HG02588 (cell line): Measurements from ENCODE around the gene SIGLEC15.
"Not testable (repeated sequence)": the region's sequence is repeated elsewhere in the genome, so short reads cannot be mapped to it uniquely, and the experiment has no call there.

Source experiments
- ATAC-seq: cut with Tn5 transposase; IDR thresholded peaks from one replicate; pipeline ENCODE4 v1.9.1; 2021; ENCODE audit warnings: mild to moderate bottlenecking, moderate library complexity; ENCODE audit not compliant: unreplicated experiment

SIGLEC15 gene

DNA sequence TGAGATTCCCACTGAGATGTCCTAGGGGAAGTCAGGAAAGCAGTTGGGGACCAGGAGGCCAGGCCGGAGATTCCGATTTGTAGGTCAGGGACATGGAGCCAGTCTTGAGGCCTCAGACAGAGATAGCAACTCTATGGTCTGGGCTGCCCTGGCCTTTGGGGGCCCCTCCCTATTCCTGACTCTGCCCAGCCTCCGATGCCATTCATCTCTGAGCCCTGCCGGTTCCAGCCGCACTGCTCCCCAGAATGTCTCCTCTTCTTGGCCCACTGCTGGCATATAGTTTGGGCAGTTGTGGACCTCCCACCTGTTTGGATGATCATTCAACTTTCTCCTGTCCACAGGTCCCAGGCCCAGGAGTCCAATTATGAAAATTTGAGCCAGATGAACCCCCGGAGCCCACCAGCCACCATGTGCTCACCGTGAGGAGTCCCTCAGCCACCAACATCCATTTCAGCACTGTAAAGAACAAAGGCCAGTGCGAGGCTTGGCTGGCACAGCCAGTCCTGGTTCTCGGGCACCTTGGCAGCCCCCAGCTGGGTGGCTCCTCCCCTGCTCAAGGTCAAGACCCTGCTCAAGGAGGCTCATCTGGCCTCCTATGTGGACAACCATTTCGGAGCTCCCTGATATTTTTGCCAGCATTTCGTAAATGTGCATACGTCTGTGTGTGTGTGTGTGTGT, 16.4 kb downstream of the SIGLEC15 start:
- no peak for ATAC-seq

GRCh38 chr18:45843019-45843418, 17.5 kb downstream of the SIGLEC15 start:
- ATAC-seq = no peak

DNA sequence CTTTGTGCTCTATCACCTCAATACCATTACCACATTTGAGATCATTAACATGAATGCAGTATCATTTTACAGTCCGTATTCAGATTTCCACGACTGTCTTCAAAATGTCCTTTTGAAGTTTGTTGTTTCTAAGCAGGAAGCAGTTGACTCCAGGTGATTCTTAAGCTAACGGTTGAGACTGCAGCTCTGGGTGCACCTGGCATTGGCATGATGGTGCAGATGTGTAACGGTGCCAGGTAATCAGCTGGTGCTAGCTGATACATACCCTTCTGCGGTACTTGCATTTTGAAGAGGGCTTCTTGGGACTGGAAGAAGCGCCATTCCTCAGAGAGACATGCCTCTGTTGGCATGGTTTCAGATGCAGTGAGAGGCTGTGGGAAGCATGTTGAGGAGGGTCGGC, 19.5 kb downstream of the SIGLEC15 start:
- no peak for ATAC-seq

- no peak for ATAC-seq
Measured at GRCh38 chr18:45845410-45845809, 19.9 kb downstream of the SIGLEC15 start.

- ATAC-seq = no peak
Measured at GRCh38 chr18:45847119-45847518, 21.6 kb downstream of the SIGLEC15 start.

GRCh38 chr18:45848643-45849042, 23.2 kb downstream of the SIGLEC15 start:
- not testable (repeated sequence) for ATAC-seq

GRCh38 chr18:45849529-45849928, 24.1 kb downstream of the SIGLEC15 start:
- no peak for ATAC-seq

DNA sequence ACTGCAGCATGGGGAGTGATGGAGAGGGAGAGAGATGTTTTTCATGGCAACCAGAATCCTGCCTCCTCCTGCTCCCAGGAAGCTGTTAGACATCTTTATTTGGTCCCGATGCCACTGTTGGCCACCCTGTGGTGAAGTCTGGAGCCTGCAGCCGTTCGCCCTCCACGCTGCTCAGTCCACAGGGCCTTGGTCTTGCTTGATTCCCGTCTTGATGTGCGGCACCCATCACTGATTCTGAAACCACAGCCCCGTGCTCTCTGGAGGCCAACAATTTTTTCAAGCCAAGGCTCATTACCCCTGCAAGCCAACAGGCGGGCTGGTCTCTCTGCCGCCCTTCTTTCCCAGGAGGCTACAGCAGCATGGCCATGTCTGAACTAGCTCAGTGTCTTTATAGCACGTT, 24.5 kb downstream of the SIGLEC15 start:
- ATAC-seq = no peak

GRCh38 chr18:45851161-45851925, 25.9 kb downstream of the SIGLEC15 start:
- ATAC-seq = no peak

DNA sequence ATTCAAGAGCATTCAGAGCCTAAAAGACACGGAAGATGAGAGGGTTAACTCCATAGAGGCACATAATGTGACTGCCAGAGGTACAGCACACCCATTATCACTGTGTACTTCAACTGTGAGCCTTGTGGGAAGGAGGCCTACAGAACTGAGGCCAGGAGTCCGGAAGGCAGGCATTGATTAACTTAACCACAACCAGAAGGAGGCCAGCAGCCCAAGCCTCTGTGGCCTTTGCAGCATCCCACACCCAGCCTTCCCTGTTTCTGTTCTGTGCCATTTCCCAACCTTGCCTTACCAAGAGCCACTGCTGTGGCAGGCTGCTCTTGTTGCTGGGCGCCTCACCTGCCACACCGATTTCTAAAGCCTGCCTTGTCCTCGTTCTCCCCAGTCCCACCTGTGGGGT, 27.2 kb downstream of the SIGLEC15 start:
- no peak for ATAC-seq

GRCh38 chr18:45854036-45854586, 28.6 kb downstream of the SIGLEC15 start:
- ATAC-seq = no peak

DNA sequence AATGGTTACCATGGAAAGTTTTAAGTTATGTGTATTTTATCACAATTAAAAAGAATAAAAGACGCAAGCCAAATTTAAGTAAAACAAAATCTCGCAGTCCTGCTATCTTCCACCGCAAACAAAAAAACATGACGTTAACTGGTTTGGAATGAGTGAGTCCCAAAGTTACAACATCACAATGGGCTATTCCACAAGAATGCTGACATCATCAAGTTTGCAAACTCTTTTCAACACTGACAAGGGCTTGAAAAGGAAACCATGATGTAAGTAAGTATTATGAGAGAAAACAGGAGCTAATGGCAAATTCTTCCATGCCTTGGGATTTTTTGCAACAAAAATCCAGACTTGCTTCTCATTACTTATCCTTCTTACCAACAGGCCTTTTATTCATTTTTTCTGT, 31.1 kb downstream of the SIGLEC15 start:
- no peak for ATAC-seq

GRCh38 chr18:45859334-45859733, 33.9 kb downstream of the SIGLEC15 start:
- ATAC-seq = no peak

GRCh38 chr18:45860492-45860891, 35.0 kb downstream of the SIGLEC15 start:
- no peak for ATAC-seq

DNA sequence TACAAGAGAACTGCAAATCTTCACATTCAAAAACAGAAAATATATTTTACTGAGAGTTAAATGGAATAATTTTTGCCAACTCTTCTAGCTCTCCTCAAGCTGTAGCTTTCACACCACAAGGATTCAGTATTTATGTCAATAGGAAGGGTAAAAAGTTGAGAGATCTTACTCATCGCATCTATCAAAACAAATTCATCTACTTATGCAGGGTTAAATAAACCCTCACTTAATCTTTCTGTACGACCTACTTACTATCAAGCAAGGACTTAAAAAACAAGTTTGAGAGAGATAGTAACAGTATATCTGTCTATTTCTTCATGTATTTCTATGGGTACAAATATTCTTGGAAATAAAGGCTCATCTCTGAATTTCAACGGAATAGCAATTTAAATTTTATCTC, 35.5 kb downstream of the SIGLEC15 start:
- no peak for ATAC-seq

DNA sequence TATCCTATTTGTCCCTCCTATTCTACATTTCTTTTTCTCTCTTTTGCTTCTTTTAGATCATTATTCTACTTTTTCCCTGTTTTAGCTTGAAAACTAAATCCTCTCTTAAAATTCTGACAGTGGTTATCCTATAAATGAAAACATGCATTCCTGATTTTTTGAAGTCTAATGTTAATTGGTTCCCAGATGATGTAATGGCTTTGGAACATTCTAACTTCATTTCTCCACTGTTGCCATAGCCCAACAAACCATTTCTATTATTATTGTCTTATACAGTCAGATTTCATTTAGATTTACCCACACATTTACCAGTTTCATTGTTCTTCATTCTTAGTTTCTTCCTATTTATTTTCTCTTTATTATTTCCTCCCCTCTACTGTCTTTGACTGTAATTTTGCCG, 36.5 kb downstream of the SIGLEC15 start:
- ATAC-seq = no peak

GRCh38 chr18:45863469-45863868, 38.0 kb downstream of the SIGLEC15 start:
- ATAC-seq = no peak

DNA sequence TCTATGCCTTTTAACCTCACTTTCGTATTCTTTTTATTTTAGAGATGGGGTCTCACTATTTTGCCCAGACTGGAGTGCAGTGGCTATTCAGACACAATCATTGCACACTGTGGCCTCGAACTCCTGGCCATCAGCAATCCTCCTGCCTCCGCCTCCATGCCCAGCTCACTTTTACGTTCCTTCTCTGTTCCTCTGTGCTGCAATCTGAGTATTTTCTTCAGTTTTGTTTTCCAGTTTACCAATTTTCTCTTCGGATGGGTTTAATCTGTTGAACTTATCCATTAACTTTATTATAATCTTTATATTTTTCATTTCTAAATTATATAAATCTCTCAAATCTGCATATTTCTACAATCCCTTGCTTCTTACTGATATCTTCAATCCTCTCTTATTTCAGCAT, 38.6 kb downstream of the SIGLEC15 start:
- ATAC-seq = no peak

DNA sequence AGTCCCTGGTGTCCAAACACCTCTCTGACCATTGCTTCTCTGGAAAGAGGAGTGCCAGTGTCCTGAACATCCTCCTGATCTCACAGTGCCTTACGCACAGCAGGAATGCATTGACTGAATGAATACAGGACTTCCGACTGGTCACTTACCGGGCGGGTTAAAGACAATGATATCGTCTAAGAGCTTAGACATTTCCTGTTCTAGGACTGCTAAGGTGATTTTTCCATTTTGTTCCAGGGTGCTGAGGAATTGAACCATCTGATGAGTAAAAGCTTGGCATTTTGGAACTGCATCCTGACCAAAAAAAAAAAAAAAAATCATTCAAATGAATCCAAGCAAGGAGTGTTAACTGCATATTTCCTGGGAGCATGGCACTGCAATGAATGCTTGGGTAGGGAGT, 40.0 kb downstream of the SIGLEC15 start:
- ATAC-seq = no peak

DNA sequence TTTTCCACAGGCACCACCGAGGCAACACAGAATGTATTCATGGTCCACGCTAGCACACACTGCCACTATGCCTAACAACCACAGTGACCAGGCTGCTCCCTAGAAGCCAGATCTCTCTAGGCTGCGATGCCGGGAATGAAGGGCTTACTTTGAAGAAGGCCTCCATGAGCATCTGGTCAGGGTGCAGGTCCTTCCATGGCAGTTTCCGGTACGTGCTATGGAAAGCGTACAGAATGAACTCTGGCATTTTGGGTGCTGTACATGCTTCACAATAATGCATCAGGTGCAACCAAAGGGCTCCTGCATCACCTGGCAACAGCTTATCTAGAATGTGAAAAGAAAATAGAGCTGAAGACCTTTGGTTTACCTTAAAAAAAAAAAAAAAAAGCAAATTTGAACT, 44.9 kb downstream of the SIGLEC15 start:
- no peak for ATAC-seq

DNA sequence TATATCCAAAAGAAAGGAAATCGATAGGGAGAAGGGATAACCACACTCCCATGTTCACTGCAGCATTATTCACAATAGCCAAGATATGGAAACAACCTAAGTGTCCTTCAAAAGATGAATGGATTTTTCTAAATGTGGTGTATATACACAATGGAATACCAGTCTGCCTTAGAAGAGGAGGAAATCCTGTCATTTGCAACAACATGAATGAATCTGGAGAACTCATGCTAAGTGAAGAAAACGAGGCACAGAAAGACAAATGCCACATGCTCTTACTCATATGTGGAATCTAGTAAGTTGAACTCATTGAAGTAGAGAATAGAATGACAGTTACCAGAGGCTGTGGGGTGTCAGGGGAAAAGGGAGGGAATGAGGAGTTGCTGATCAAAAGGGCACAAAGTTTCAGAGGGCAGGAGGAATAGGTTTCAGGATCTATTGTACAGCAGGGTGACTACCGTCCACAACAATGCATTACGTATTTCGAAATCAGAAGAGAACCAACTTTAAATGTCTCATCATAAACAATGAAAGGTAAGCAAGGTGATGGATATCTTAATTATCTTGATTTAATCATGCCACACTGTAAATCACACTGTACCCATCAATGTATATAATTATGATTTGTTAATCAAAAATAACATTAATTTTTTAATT, 46.1 kb downstream of the SIGLEC15 start:
- no peak for ATAC-seq
